K562 (cell line): ENCODE results near the gene KRTAP9-4. TPM values are rescaled to one million over a fixed set of nuclear protein-coding genes. Genes with fewer than 3 reads are reported as not detected.

Experiments
- ATAC-seq: fragments of 200-7000 bp; cut with Tn5 transposase; 3 replicates; pipeline ENCODE4 v1.9.1; 2020; ENCODE audit warnings: moderate library complexity
- BruUV-seq: library from RNA; stranded (reverse); fragments of 400-500 nt; replicated peaks from 2 replicates; lab custom pipeline; 2021; lab: Mats Ljungman, UMichigan
- CTCF ChIA-PET: fragments of 300-600 bp; formaldehyde crosslinking; extraction: SDS; loops from one replicate; lab custom pipeline; 2021; ENCODE audit warnings: low intra/inter-chr PET ratio; lab: Yijun Ruan, JAX
- POLR2A ChIA-PET: fragments of 300-600, 350-650 bp; sonication (Branson Sonifier 250); formaldehyde crosslinking; extraction: SDS; loops from one replicate; lab custom pipeline; 2021; ENCODE audit warnings: antibody characterized with exemption, inconsistent platforms; lab: Yijun Ruan, JAX
- DNase-seq, 4 experiments: peaks; one replicate each; pipeline versions ENCODE4 v3.0.0 to v3.0.0-alpha.2; 2011 to 2018; ENCODE audit warnings: low spot score in 3 of 4, mixed read lengths in 3 of 4; ENCODE audit errors: extremely low read depth in 1 of 4
- FAIRE-seq: peaks from 2 replicates; lab custom pipeline; 2011; peaks lifted over from hg19 to GRCh38; lab: Jason Lieb, UNC
- H2AFZ ChIP-seq: 2 replicates; pipeline ENCODE4 v1.6.0; 2011; ENCODE audit warnings: low read depth, low read length, control low read depth, inconsistent platforms
- H3K27ac ChIP-seq: fragments of 200-600 bp; 3 replicates; pipeline ENCODE4 v1.8.0; 2011; ENCODE audit warnings: low read depth, mild to moderate bottlenecking, control low read depth, inconsistent platforms, low read length, moderate library complexity, mixed read lengths; ENCODE audit errors: extremely low read depth
- H3K27me3 ChIP-seq, 2 experiments: fragments of 300-600 bp in 1 of 2; 2 replicates in 1 of 2; 3 replicates in 1 of 2; pipeline versions ENCODE4 v1.6.0 to v1.8.0; 2011; ENCODE audit warnings: inconsistent platforms in 2 of 2, low read length in 2 of 2, mild to moderate bottlenecking in 1 of 2, mixed read lengths in 1 of 2, moderate library complexity in 1 of 2; ENCODE audit not compliant: control insufficient read depth in 2 of 2, insufficient read depth in 2 of 2
- H3K36me3 ChIP-seq: fragments of 300-600 bp; 3 replicates; pipeline ENCODE4 v1.8.0; 2011; ENCODE audit warnings: mild to moderate bottlenecking, low read length, inconsistent platforms; ENCODE audit not compliant: control insufficient read depth, insufficient read depth
- H3K4me1 ChIP-seq, 2 experiments: fragments of 200-600 bp in 1 of 2; replicated peaks in 1 of 2; 2 replicates in 1 of 2; 3 replicates in 1 of 2; pipeline versions ENCODE4 v1.5.1 to v1.8.0; 2011; ENCODE audit warnings: inconsistent platforms in 2 of 2, low read length in 2 of 2, mild to moderate bottlenecking in 1 of 2, mixed read lengths in 1 of 2, moderate library complexity in 1 of 2; ENCODE audit not compliant: control insufficient read depth in 2 of 2, insufficient read depth in 2 of 2
- H3K4me2 ChIP-seq: 2 replicates; pipeline ENCODE4 v1.6.1; 2011; ENCODE audit warnings: low read length, control low read depth, inconsistent platforms, mixed read lengths; ENCODE audit not compliant: insufficient read depth
- H3K4me3 ChIP-seq: fragments of 200-600 bp; sonication (generic), shearing (Covaris generic); 2 replicates; pipeline ENCODE4 v1.5.1; 2016; ENCODE audit warnings: control low read depth, inconsistent platforms
- H3K79me2 ChIP-seq: fragments of 200-600 bp; 3 replicates; pipeline ENCODE4 v1.8.0; 2011; ENCODE audit warnings: low read length, inconsistent platforms; ENCODE audit not compliant: control insufficient read depth, insufficient read depth
- H3K9ac ChIP-seq, 2 experiments: 2 replicates each; pipeline versions ENCODE4 v1.6.0 to v1.6.1; 2011; ENCODE audit warnings: low read depth in 2 of 2, low read length in 2 of 2, control low read depth in 1 of 2, inconsistent platforms in 1 of 2, mild to moderate bottlenecking in 1 of 2, mixed read lengths in 1 of 2; ENCODE audit not compliant: insufficient read depth in 1 of 2
- H3K9me1 ChIP-seq: one replicate; pipeline ENCODE4 v1.6.0; 2011; ENCODE audit warnings: inconsistent platforms, mild to moderate bottlenecking, low read length, moderate library complexity; ENCODE audit not compliant: control insufficient read depth, insufficient read depth
- H3K9me3 ChIP-seq: replicated peaks from 2 replicates; pipeline ENCODE4 v1.5.1; 2011; ENCODE audit warnings: low read depth, low read length, inconsistent platforms; ENCODE audit not compliant: control insufficient read depth, insufficient read depth
- H4K20me1 ChIP-seq: replicated peaks from 2 replicates; pipeline ENCODE4 v1.6.1; 2011; ENCODE audit warnings: low read length, inconsistent platforms, mixed read lengths; ENCODE audit not compliant: control insufficient read depth, insufficient read depth
- CTCF ChIP-seq, 3 experiments: IDR thresholded peaks in 2 of 3; conservative IDR thresholded peaks in 1 of 3; 2 replicates each; pipeline ENCODE4 v1.5.1; 2011 to 2012; ENCODE audit warnings: low read length in 3 of 3, mild to moderate bottlenecking in 3 of 3, control low read depth in 2 of 3, improper control_type of control experiment in 1 of 3, inconsistent platforms in 1 of 3, low read depth in 1 of 3, mixed read lengths in 1 of 3, moderate library complexity in 1 of 3; ENCODE audit not compliant: insufficient read depth in 2 of 3
- E2F5 ChIP-seq: sonication (generic); formaldehyde crosslinking; IDR thresholded peaks from 2 replicates; pipeline ENCODE4 v1.8.0; 2022; ENCODE audit warnings: mild to moderate bottlenecking, missing genetic modification reagents
- IRF1 ChIP-seq: sonication (generic); formaldehyde crosslinking; IDR thresholded peaks from 2 replicates; pipeline ENCODE4 v1.8.0; 2022; ENCODE audit warnings: missing genetic modification reagents, mild to moderate bottlenecking, borderline replicate concordance
- KDM2B ChIP-seq: fragments of 250-450 bp; sonication (Bioruptor Pico); IDR thresholded peaks from 2 replicates; pipeline ENCODE4 v1.8.0; 2021; ENCODE audit warnings: mild to moderate bottlenecking, moderate library complexity
- NR3C1 ChIP-seq: sonication (generic); formaldehyde crosslinking; IDR thresholded peaks from 2 replicates; pipeline ENCODE4 v1.8.1; 2022; ENCODE audit warnings: missing genetic modification reagents
- PURB ChIP-seq: sonication (generic); formaldehyde crosslinking; IDR thresholded peaks from 2 replicates; pipeline ENCODE4 v1.9.0; 2021; ENCODE audit warnings: low read depth, mild to moderate bottlenecking, missing genetic modification reagents
- STAT5A ChIP-seq: IDR thresholded peaks from 2 replicates; pipeline ENCODE4 v1.6.1; 2012; ENCODE audit warnings: low read length, inconsistent platforms, borderline replicate concordance
- TCF15 ChIP-seq: fragments of 250-450 bp; sonication (Bioruptor Pico); IDR thresholded peaks from 2 replicates; pipeline ENCODE4 v1.8.0; 2022; ENCODE audit warnings: moderate library complexity, mild to moderate bottlenecking, inconsistent platforms
- TEAD1 ChIP-seq, 2 experiments: fragments of 450-650 bp in 1 of 2; sonication (generic) in 1 of 2; formaldehyde crosslinking; IDR thresholded peaks; 2 replicates each; pipeline versions ENCODE4 v1.4.0 to v1.8.0; 2020 to 2022; ENCODE audit warnings: mild to moderate bottlenecking in 2 of 2, missing genetic modification reagents in 1 of 2
- ZNF134 ChIP-seq: fragments of 250-450 bp; sonication (Bioruptor Pico); conservative IDR thresholded peaks from 2 replicates; pipeline ENCODE4 v1.4.0; 2020
- ZNF707 ChIP-seq: fragments of 250-450 bp; sonication (Bioruptor Pico); conservative IDR thresholded peaks from 2 replicates; pipeline ENCODE4 v1.8.0; 2022; ENCODE audit warnings: inconsistent platforms, mild to moderate bottlenecking, moderate library complexity
- WGBS: fragments of 100-300 bp; shearing (Covaris generic); methylation state at CpG from one replicate; pipeline ENCODE4 v1.1.6; 2016; ENCODE audit warnings: low coverage, mixed read lengths; ENCODE audit not compliant: insufficient coverage; ENCODE audit errors: missing lambda C conversion rate; 5-methylcytosine and 5-hydroxymethylcytosine counted together
- in situ Hi-C: fragments of 300-500 bp; cut with MboI; formaldehyde crosslinking; loops from 4 replicates; pipeline ENCODE4 v1.15.0; 2018; ENCODE audit warnings: inconsistent platforms, mixed read lengths
- intact Hi-C: fragments of 100-400 bp; cut with micrococcal nuclease; formaldehyde crosslinking; loops from 2 replicates; pipeline ENCODE4 v1.14.2; 2022
- polyA plus RNA-seq, 8 experiments: library from polyadenylated mRNA; depleted of rRNA in 4 of 8; stranded (reverse) in 5 of 8; unstranded in 3 of 8; fragments of >200 nt; fragmentation: Nextera tagmentation in 2 of 8; fragmentation: Illumina TruSeq in 1 of 8; extraction: Ambion mirVana in 2 of 8; extraction: Trizol in 1 of 8; gene quantifications; 2 replicates each; pipeline versions ENCODE4 v1.2.1 to v1.2.3, GENCODE V29; 2011 to 2014; ENCODE audit warnings: inconsistent platforms in 1 of 8, missing spikeins in 1 of 8
- total RNA-seq, 7 experiments: library from RNA; depleted of rRNA in 6 of 7; stranded (reverse); fragments of >200 nt in 6 of 7; fragmentation: Illumina TruSeq in 2 of 7; extraction: Trizol in 2 of 7; gene quantifications; 2 replicates each; pipeline versions ENCODE4 v1.2.1 to v1.2.3, GENCODE V29; 2011 to 2021; ENCODE audit warnings: low replicate concordance in 1 of 7

Gene KRTAP9-4
- total and polyA plus RNA-seq, 9 of the 15 experiments (the other 6 are each of a cell fraction or from before 2014, with no cell fraction given): not detected

- DNase-seq: no peak
- ChIA-PET CTCF (no interaction called here), POLR2A (no interaction called here)
- H3K4me3 ChIP-seq: no peak overlapping the region
- H3K4me1 ChIP-seq: no peaks in the 10 kb centered on the region
- no peaks in the 10 kb centered on the region for H3K9me3 ChIP-seq
- H3K27me3 ChIP-seq: peaks cover 0 to 2% of the 10 kb centered on the region in 2 experiments; a peak in 1 of 5 replicates
- intact Hi-C loops (no loop called here), in situ Hi-C loops (no loop called here)
- H4K20me1 ChIP-seq: no peaks in the 10 kb centered on the region
- H3K9ac ChIP-seq: no peak overlapping the region
- ATAC-seq: no peak
- FAIRE-seq: no peak
- TF ChIP-seq KDM2B (CRISPR knock-in tag) (no peak), E2F5 (no peak)
- TF ChIP-seq, all 486 proteins: peak for 0
- H3K79me2 ChIP-seq: no peaks in the 10 kb centered on the region
- no peak overlapping the region for H2AFZ ChIP-seq
- no peak overlapping the region for H3K4me2 ChIP-seq
- no peaks in the 10 kb centered on the region for H3K36me3 ChIP-seq
- H3K9me1 ChIP-seq: no peaks in the 10 kb centered on the region
- no TSS peak for BruUV-seq
- no peak overlapping the region for H3K27ac ChIP-seq
- WGBS: 0% methylated on average over 1 of the region's 1 CpG
Measured at GRCh38 chr17:41256291-41256685, 6.8 kb downstream of the KRTAP9-4 start.

- Histone ChIP-seq H3K4me3 (no peak overlapping the region), H3K9me1 (no peaks in the 10 kb centered on the region), H3K9ac (no peak overlapping the region), H3K9me3 (no peaks in the 10 kb centered on the region), H3K36me3 (no peaks in the 10 kb centered on the region), H4K20me1 (no peaks in the 10 kb centered on the region), H2AFZ (no peak overlapping the region), H3K4me2 (no peak overlapping the region), H3K79me2 (no peaks in the 10 kb centered on the region), H3K27me3 (peaks cover 0 to 2% of the 10 kb centered on the region in 2 experiments; a peak in 1 of 5 replicates), H3K4me1 (no peaks in the 10 kb centered on the region), H3K27ac (no peak overlapping the region)
- no peak for FAIRE-seq
- in situ Hi-C loops: no loop called here
- intact Hi-C loops: no loop called here
- CTCF ChIA-PET: no interaction called here
- POLR2A ChIA-PET: no interaction called here
- no peak for TF ChIP-seq STAT5A
- TF ChIP-seq ZNF707: no peak
- no peak for TF ChIP-seq TEAD1 (CRISPR knock-in tag; IDR thresholded peaks at IDR 0.05)
- TF ChIP-seq ZNF134: no peak
- TF ChIP-seq IRF1 (CRISPR knock-in tag): no peak
- TF ChIP-seq PURB (CRISPR knock-in tag): no peak
- TF ChIP-seq TCF15 (CRISPR knock-in tag): no peak
- TF ChIP-seq CTCF (IDR thresholded peaks at IDR 0.05 in 2 of 3, conservative IDR thresholded peaks at IDR 0.05 in 1 of 3; ENCODE audit: insufficient read depth in 2 of 3, low read depth in 1 of 3, low read length in 3 of 3): no peak
- no peak for TF ChIP-seq NR3C1 (CRISPR knock-in tag)
- BruUV-seq: no TSS peak
- DNase-seq: no peak
- no peak for ATAC-seq
Measured at GRCh38 chr17:41258406-41258805, 8.9 kb downstream of the KRTAP9-4 start.
